K562 (cell line): ENCODE data around the gene FOXP4. TPM values are rescaled to one million over a fixed set of nuclear protein-coding genes. Genes with fewer than 3 reads are reported as not detected.

Experiments used
- ATAC-seq: fragments of 200-7000 bp; cut with Tn5 transposase; 3 replicates; pipeline ENCODE4 v1.9.1; 2020; ENCODE audit warnings: moderate library complexity
- BruUV-seq: library from RNA; stranded (reverse); fragments of 400-500 nt; replicated peaks from 2 replicates; lab custom pipeline; 2021; lab: Mats Ljungman, UMichigan
- CTCF ChIA-PET: fragments of 300-600 bp; formaldehyde crosslinking; extraction: SDS; loops from one replicate; lab custom pipeline; 2021; ENCODE audit warnings: low intra/inter-chr PET ratio; lab: Yijun Ruan, JAX
- POLR2A ChIA-PET: fragments of 300-600, 350-650 bp; sonication (Branson Sonifier 250); formaldehyde crosslinking; extraction: SDS; loops from one replicate; lab custom pipeline; 2021; ENCODE audit warnings: antibody characterized with exemption, inconsistent platforms; lab: Yijun Ruan, JAX
- DNase-seq, 4 experiments: peaks; one replicate each; pipeline versions ENCODE4 v3.0.0 to v3.0.0-alpha.2; 2011 to 2018; ENCODE audit warnings: low spot score in 3 of 4, mixed read lengths in 3 of 4; ENCODE audit errors: extremely low read depth in 1 of 4
- FAIRE-seq: peaks from 2 replicates; lab custom pipeline; 2011; peaks lifted over from hg19 to GRCh38; lab: Jason Lieb, UNC
- H2AFZ ChIP-seq: 2 replicates; pipeline ENCODE4 v1.6.0; 2011; ENCODE audit warnings: low read depth, low read length, control low read depth, inconsistent platforms
- H3K27ac ChIP-seq: fragments of 200-600 bp; 3 replicates; pipeline ENCODE4 v1.8.0; 2011; ENCODE audit warnings: low read depth, mild to moderate bottlenecking, control low read depth, inconsistent platforms, low read length, moderate library complexity, mixed read lengths; ENCODE audit errors: extremely low read depth
- H3K27me3 ChIP-seq, 2 experiments: fragments of 300-600 bp in 1 of 2; 2 replicates in 1 of 2; 3 replicates in 1 of 2; pipeline versions ENCODE4 v1.6.0 to v1.8.0; 2011; ENCODE audit warnings: inconsistent platforms in 2 of 2, low read length in 2 of 2, mild to moderate bottlenecking in 1 of 2, mixed read lengths in 1 of 2, moderate library complexity in 1 of 2; ENCODE audit not compliant: control insufficient read depth in 2 of 2, insufficient read depth in 2 of 2
- H3K36me3 ChIP-seq: fragments of 300-600 bp; 3 replicates; pipeline ENCODE4 v1.8.0; 2011; ENCODE audit warnings: mild to moderate bottlenecking, low read length, inconsistent platforms; ENCODE audit not compliant: control insufficient read depth, insufficient read depth
- H3K4me1 ChIP-seq, 2 experiments: fragments of 200-600 bp in 1 of 2; replicated peaks in 1 of 2; 2 replicates in 1 of 2; 3 replicates in 1 of 2; pipeline versions ENCODE4 v1.5.1 to v1.8.0; 2011; ENCODE audit warnings: inconsistent platforms in 2 of 2, low read length in 2 of 2, mild to moderate bottlenecking in 1 of 2, mixed read lengths in 1 of 2, moderate library complexity in 1 of 2; ENCODE audit not compliant: control insufficient read depth in 2 of 2, insufficient read depth in 2 of 2
- H3K4me2 ChIP-seq: 2 replicates; pipeline ENCODE4 v1.6.1; 2011; ENCODE audit warnings: low read length, control low read depth, inconsistent platforms, mixed read lengths; ENCODE audit not compliant: insufficient read depth
- H3K4me3 ChIP-seq: fragments of 200-600 bp; sonication (generic), shearing (Covaris generic); 2 replicates; pipeline ENCODE4 v1.5.1; 2016; ENCODE audit warnings: control low read depth, inconsistent platforms
- H3K79me2 ChIP-seq: fragments of 200-600 bp; 3 replicates; pipeline ENCODE4 v1.8.0; 2011; ENCODE audit warnings: low read length, inconsistent platforms; ENCODE audit not compliant: control insufficient read depth, insufficient read depth
- H3K9ac ChIP-seq, 2 experiments: 2 replicates each; pipeline versions ENCODE4 v1.6.0 to v1.6.1; 2011; ENCODE audit warnings: low read depth in 2 of 2, low read length in 2 of 2, control low read depth in 1 of 2, inconsistent platforms in 1 of 2, mild to moderate bottlenecking in 1 of 2, mixed read lengths in 1 of 2; ENCODE audit not compliant: insufficient read depth in 1 of 2
- H3K9me1 ChIP-seq: one replicate; pipeline ENCODE4 v1.6.0; 2011; ENCODE audit warnings: inconsistent platforms, mild to moderate bottlenecking, low read length, moderate library complexity; ENCODE audit not compliant: control insufficient read depth, insufficient read depth
- H3K9me3 ChIP-seq: replicated peaks from 2 replicates; pipeline ENCODE4 v1.5.1; 2011; ENCODE audit warnings: low read depth, low read length, inconsistent platforms; ENCODE audit not compliant: control insufficient read depth, insufficient read depth
- H4K20me1 ChIP-seq: replicated peaks from 2 replicates; pipeline ENCODE4 v1.6.1; 2011; ENCODE audit warnings: low read length, inconsistent platforms, mixed read lengths; ENCODE audit not compliant: control insufficient read depth, insufficient read depth
- GATAD2A ChIP-seq: fragments of 450-650 bp; IDR thresholded peaks from 2 replicates; pipeline ENCODE4 v1.6.1; 2017
- PCBP2 ChIP-seq: fragments of 200-400 bp; formaldehyde crosslinking; IDR thresholded peaks from 2 replicates; pipeline ENCODE4 v1.6.1; 2018; ENCODE audit warnings: low read length, low read depth, mild to moderate bottlenecking, moderate library complexity; ENCODE audit not compliant: poor library complexity, severe bottlenecking
- PTRF ChIP-seq: fragments of 450-650 bp; IDR thresholded peaks from 2 replicates; pipeline ENCODE4 v1.6.1; 2016; ENCODE audit warnings: mild to moderate bottlenecking, missing genetic modification characterization, missing compliant biosample characterization
- WHSC1 ChIP-seq: IDR thresholded peaks from one replicate; pipeline ENCODE4 v1.6.1; 2012; ENCODE audit warnings: low read length, control low read depth, inconsistent platforms
- ZKSCAN1 ChIP-seq: fragments of 150-350 bp; IDR thresholded peaks from 2 replicates; pipeline ENCODE4 v1.6.1; 2016; ENCODE audit warnings: low read depth, low read length
- ZNF695 ChIP-seq: fragments of 450-650 bp; formaldehyde crosslinking; IDR thresholded peaks from 2 replicates; pipeline ENCODE4 v1.4.0; 2020; ENCODE audit warnings: mild to moderate bottlenecking, moderate library complexity
- ZNF707 ChIP-seq: fragments of 250-450 bp; sonication (Bioruptor Pico); conservative IDR thresholded peaks from 2 replicates; pipeline ENCODE4 v1.8.0; 2022; ENCODE audit warnings: inconsistent platforms, mild to moderate bottlenecking, moderate library complexity
- ZNF785 ChIP-seq: fragments of 250-450 bp; sonication (Bioruptor Pico); IDR thresholded peaks from 2 replicates; pipeline ENCODE4 v1.4.0; 2020; ENCODE audit warnings: mild to moderate bottlenecking
- ZNF79 ChIP-seq: fragments of 250-450 bp; sonication (Bioruptor Pico); IDR thresholded peaks from 2 replicates; pipeline ENCODE4 v1.4.0; 2020; ENCODE audit warnings: low read depth, mild to moderate bottlenecking, moderate library complexity
- WGBS: fragments of 100-300 bp; shearing (Covaris generic); methylation state at CpG from one replicate; pipeline ENCODE4 v1.1.6; 2016; ENCODE audit warnings: low coverage, mixed read lengths; ENCODE audit not compliant: insufficient coverage; ENCODE audit errors: missing lambda C conversion rate; 5-methylcytosine and 5-hydroxymethylcytosine counted together
- in situ Hi-C: fragments of 300-500 bp; cut with MboI; formaldehyde crosslinking; loops from 4 replicates; pipeline ENCODE4 v1.15.0; 2018; ENCODE audit warnings: inconsistent platforms, mixed read lengths
- intact Hi-C: fragments of 100-400 bp; cut with micrococcal nuclease; formaldehyde crosslinking; loops from 2 replicates; pipeline ENCODE4 v1.14.2; 2022
- polyA plus RNA-seq, 8 experiments: library from polyadenylated mRNA; depleted of rRNA in 4 of 8; stranded (reverse) in 5 of 8; unstranded in 3 of 8; fragments of >200 nt; fragmentation: Nextera tagmentation in 2 of 8; fragmentation: Illumina TruSeq in 1 of 8; extraction: Ambion mirVana in 2 of 8; extraction: Trizol in 1 of 8; gene quantifications; 2 replicates each; pipeline versions ENCODE4 v1.2.1 to v1.2.3, GENCODE V29; 2011 to 2014; ENCODE audit warnings: inconsistent platforms in 1 of 8, missing spikeins in 1 of 8
- total RNA-seq, 7 experiments: library from RNA; depleted of rRNA in 6 of 7; stranded (reverse); fragments of >200 nt in 6 of 7; fragmentation: Illumina TruSeq in 2 of 7; extraction: Trizol in 2 of 7; gene quantifications; 2 replicates each; pipeline versions ENCODE4 v1.2.1 to v1.2.3, GENCODE V29; 2011 to 2021; ENCODE audit warnings: low replicate concordance in 1 of 7
- TF ChIP-seq, protein P1 (sequence below): fragments of 450-650 bp; IDR thresholded peaks from 2 replicates; pipeline ENCODE4 v1.6.1; 2016; ENCODE audit warnings: borderline replicate concordance
- TF ChIP-seq, protein P2 (sequence below), 2 experiments: fragments of 450-650 bp; formaldehyde crosslinking in 1 of 2; IDR thresholded peaks; 2 replicates each; pipeline versions ENCODE4 v1.4.0 to v1.6.1; 2014 to 2020; ENCODE audit warnings: mild to moderate bottlenecking in 2 of 2, borderline replicate concordance in 1 of 2, low read depth in 1 of 2
- TF ChIP-seq, protein P3 (sequence below), 2 experiments: fragments of 450-650 bp; IDR thresholded peaks; 2 replicates each; pipeline ENCODE4 v1.6.1; 2016

The FOXP4 gene
- total and polyA plus RNA-seq, 9 of the 15 experiments (the other 6 are each of a cell fraction or from before 2014, with no cell fraction given) = 0.11 to 29.4 (median 2.3) TPM

DNA sequence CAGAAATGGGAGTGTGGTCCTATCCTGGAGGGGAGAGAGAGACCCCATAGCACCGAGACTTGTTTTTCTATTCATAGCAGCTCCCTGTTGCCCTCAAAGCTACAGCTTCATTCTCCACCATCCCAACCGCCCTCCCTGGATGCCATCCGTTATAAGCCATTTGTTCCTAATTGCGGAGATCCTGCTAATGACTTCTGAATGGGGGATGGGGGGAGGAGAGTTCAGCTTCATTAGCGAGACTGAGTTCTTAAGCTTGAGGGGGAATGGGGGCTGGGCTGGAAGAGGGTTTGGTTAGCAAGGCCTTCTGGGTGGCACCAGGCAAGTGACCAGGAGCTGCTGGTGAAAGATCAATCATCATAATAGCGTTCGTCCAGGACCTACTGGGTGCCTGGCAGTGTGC is 27.1 kb downstream of the FOXP4 start:
- POLR2A ChIA-PET = interaction anchor here (0.5 to 1.1 kb wide), 5 partner anchors 15 to 122 kb away, joined by 3 to 6 read pairs (median 4); no protein-coding TSS in a partner anchor
- H3K4me3 ChIP-seq = no peak overlapping the region
- H3K9me3 ChIP-seq = no peaks in the 10 kb centered on the region
- BruUV-seq = no TSS peak
- H3K9me1 ChIP-seq = no peaks in the 10 kb centered on the region
- H3K4me1 ChIP-seq = peaks cover 12% of the 10 kb centered on the region in 2 experiments
- CTCF ChIA-PET = no interaction called here
- no peak overlapping the region for H2AFZ ChIP-seq
- H3K9ac ChIP-seq = no peak overlapping the region
- H3K27me3 ChIP-seq = no peaks in the 10 kb centered on the region
- H3K36me3 ChIP-seq = peaks cover 29% of the 10 kb centered on the region; the same call in 2 of the 3 replicates
- 86% methylated on average over 7 of the region's 7 CpGs for WGBS
- peaks cover 14% of the 10 kb centered on the region for H4K20me1 ChIP-seq
- H3K27ac ChIP-seq = no peak overlapping the region
- no peak for ATAC-seq
- intact Hi-C loops = no loop called here
- no peak overlapping the region for H3K4me2 ChIP-seq
- FAIRE-seq = no peak
- in situ Hi-C loops = no loop called here
- H3K79me2 ChIP-seq = no peaks in the 10 kb centered on the region
- DNase-seq = no peak
- TF ChIP-seq ZNF79 (CRISPR knock-in tag) (no peak), GATAD2A (no peak), ZNF785 (CRISPR knock-in tag) (no peak), ZNF695 (CRISPR knock-in tag) (no peak), PTRF (no peak), PCBP2 (no peak), ZNF707 (CRISPR knock-in tag) (no peak), WHSC1 (no peak), ZKSCAN1 (no peak)
- TF ChIP-seq, protein P1, sequence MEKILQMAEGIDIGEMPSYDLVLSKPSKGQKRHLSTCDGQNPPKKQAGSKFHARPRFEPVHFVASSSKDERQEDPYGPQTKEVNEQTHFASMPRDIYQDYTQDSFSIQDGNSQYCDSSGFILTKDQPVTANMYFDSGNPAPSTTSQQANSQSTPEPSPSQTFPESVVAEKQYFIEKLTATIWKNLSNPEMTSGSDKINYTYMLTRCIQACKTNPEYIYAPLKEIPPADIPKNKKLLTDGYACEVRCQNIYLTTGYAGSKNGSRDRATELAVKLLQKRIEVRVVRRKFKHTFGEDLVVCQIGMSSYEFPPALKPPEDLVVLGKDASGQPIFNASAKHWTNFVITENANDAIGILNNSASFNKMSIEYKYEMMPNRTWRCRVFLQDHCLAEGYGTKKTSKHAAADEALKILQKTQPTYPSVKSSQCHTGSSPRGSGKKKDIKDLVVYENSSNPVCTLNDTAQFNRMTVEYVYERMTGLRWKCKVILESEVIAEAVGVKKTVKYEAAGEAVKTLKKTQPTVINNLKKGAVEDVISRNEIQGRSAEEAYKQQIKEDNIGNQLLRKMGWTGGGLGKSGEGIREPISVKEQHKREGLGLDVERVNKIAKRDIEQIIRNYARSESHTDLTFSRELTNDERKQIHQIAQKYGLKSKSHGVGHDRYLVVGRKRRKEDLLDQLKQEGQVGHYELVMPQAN = no peak
- TF ChIP-seq, protein P2, sequence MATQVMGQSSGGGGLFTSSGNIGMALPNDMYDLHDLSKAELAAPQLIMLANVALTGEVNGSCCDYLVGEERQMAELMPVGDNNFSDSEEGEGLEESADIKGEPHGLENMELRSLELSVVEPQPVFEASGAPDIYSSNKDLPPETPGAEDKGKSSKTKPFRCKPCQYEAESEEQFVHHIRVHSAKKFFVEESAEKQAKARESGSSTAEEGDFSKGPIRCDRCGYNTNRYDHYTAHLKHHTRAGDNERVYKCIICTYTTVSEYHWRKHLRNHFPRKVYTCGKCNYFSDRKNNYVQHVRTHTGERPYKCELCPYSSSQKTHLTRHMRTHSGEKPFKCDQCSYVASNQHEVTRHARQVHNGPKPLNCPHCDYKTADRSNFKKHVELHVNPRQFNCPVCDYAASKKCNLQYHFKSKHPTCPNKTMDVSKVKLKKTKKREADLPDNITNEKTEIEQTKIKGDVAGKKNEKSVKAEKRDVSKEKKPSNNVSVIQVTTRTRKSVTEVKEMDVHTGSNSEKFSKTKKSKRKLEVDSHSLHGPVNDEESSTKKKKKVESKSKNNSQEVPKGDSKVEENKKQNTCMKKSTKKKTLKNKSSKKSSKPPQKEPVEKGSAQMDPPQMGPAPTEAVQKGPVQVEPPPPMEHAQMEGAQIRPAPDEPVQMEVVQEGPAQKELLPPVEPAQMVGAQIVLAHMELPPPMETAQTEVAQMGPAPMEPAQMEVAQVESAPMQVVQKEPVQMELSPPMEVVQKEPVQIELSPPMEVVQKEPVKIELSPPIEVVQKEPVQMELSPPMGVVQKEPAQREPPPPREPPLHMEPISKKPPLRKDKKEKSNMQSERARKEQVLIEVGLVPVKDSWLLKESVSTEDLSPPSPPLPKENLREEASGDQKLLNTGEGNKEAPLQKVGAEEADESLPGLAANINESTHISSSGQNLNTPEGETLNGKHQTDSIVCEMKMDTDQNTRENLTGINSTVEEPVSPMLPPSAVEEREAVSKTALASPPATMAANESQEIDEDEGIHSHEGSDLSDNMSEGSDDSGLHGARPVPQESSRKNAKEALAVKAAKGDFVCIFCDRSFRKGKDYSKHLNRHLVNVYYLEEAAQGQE (IDR thresholded peaks at IDR 0.05; ENCODE audit: borderline replicate concordance) = no peak
- TF ChIP-seq, protein P2 (CRISPR knock-in tag; IDR thresholded peaks at IDR 0.05; ENCODE audit: low read depth) = no peak
- TF ChIP-seq, protein P3, sequence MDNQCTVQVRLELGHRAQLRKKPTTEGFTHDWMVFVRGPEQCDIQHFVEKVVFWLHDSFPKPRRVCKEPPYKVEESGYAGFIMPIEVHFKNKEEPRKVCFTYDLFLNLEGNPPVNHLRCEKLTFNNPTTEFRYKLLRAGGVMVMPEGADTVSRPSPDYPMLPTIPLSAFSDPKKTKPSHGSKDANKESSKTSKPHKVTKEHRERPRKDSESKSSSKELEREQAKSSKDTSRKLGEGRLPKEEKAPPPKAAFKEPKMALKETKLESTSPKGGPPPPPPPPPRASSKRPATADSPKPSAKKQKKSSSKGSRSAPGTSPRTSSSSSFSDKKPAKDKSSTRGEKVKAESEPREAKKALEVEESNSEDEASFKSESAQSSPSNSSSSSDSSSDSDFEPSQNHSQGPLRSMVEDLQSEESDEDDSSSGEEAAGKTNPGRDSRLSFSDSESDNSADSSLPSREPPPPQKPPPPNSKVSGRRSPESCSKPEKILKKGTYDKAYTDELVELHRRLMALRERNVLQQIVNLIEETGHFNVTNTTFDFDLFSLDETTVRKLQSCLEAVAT (IDR thresholded peaks at IDR 0.05) = no peak
